Stimulated activated effector memory CD8-positive, alpha-beta T cell treated with anti-CD3 and anti-CD28 coated beads, Interleukin-12 subunit alpha, Interleukin-12 subunit beta, amount 100 ng/mL, for 72 hours (primary cell): ENCODE data around the gene CD68.

Experiments
- ATAC-seq: fragments of 150-1000 bp; cut with Tn5 transposase; 2 replicates; pipeline ENCODE4 v1.10.0; 2021
- DNase-seq, 2 donors: peaks; one replicate each; pipeline ENCODE4 v3.0.0; 2021 to 2022; ENCODE audit warnings: low spot score in 2 of 2
- H3K27ac Mint-ChIP-seq: one replicate; pipeline ENCODE4 v1.8.0; 2022; ENCODE audit warnings: mild to moderate bottlenecking, mixed read lengths
- H3K36me3 Mint-ChIP-seq: one replicate; pipeline ENCODE4 v1.8.0; 2022; ENCODE audit warnings: mild to moderate bottlenecking, mixed read lengths
- H3K4me1 Mint-ChIP-seq: one replicate; pipeline ENCODE4 v1.8.0; 2022; ENCODE audit warnings: mixed read lengths
- H3K4me3 Mint-ChIP-seq: one replicate; pipeline ENCODE4 v1.8.0; 2022; ENCODE audit warnings: mild to moderate bottlenecking, mixed read lengths
- H3K9me3 Mint-ChIP-seq: one replicate; pipeline ENCODE4 v1.8.0; 2022; ENCODE audit warnings: mixed read lengths

Gene CD68

DNA sequence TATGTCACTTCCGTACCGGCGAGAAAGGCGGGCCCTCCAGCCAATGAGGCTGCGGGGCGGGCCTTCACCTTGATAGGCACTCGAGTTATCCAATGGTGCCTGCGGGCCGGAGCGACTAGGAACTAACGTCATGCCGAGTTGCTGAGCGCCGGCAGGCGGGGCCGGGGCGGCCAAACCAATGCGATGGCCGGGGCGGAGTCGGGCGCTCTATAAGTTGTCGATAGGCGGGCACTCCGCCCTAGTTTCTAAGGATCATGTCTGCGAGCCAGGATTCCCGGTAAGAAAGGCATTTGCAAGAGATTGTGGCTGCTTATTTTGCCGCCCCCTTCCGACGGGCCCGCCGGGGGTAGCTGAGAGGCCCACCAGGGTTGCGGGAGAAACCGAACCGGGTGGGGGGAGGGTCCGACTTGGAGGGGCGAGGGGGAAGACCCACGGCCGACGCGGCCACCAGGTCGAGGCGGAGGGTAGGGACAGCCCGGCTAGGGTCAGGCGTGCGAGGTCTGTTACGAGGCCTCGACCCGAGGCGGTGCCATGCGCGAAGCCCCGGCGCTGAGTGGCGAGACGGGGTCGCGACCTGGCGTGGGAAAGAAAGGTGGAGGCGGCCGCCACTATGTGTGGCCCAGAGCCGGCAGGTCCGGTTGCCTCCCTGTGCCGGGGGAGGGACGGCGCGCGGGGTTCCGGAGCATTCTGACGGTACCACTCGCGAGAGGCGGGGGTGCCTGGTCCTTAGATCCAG is 6.7 kb upstream of the CD68 start:
- ATAC-seq, result peak; percentile 91
- peak; percentile 100 for DNase-seq
- peaks cover 66% of the 10 kb centered on the region for H3K4me1 Mint-ChIP-seq
- H3K36me3 Mint-ChIP-seq, result peaks cover 99% of the 10 kb centered on the region
- H3K4me3 Mint-ChIP-seq, result peak overlapping the region; percentile 94
- H3K27ac Mint-ChIP-seq, result peak overlapping the region; percentile 100
- H3K9me3 Mint-ChIP-seq, result no peaks in the 10 kb centered on the region

DNA sequence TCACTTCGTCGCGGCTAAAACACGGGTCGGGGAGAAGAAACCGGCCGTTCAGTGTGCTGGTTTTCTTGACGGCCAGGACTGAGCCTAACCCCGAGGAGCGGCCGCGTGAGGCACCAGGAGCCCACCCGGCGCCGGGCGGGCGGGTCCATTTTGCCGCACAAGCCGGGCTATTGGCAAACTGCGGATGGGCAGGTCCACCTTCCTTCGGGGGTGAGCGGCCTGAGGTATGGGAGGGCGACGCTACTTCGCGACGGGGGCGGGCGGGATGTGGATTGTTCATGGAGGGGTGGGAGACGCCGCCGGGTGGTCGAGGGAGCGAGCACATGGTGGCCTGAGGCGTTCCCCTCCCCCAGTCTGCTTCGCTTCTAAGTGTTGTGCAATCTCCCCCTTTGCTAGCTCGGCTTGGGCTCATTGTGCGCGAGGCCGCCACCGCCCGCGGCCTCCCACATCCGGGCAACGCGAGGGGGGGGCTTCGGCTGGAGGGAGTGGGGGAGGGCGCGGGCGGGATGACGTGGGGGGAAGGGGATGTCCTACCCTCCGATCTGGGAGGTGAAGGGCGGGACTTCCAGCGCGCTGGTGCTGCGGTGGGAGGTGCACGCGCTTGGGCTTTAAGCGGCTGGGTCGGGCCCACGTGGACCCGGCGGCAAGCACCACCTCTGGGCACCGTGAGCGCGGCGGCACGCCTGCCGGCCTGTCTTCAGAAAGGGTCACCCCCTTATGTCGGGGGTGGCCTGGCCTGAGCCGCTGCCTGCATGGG is 5.9 kb upstream of the CD68 start:
- Mint-ChIP-seq H3K27ac (peak overlapping the region; percentile 100), H3K4me3 (peak overlapping the region; percentile 94), H3K9me3 (no peaks in the 10 kb centered on the region), H3K36me3 (peaks cover 99% of the 10 kb centered on the region), H3K4me1 (peaks cover 74% of the 10 kb centered on the region)
- DNase-seq (peak; percentile 76 to 91), ATAC-seq (peak; percentile 59)

DNA sequence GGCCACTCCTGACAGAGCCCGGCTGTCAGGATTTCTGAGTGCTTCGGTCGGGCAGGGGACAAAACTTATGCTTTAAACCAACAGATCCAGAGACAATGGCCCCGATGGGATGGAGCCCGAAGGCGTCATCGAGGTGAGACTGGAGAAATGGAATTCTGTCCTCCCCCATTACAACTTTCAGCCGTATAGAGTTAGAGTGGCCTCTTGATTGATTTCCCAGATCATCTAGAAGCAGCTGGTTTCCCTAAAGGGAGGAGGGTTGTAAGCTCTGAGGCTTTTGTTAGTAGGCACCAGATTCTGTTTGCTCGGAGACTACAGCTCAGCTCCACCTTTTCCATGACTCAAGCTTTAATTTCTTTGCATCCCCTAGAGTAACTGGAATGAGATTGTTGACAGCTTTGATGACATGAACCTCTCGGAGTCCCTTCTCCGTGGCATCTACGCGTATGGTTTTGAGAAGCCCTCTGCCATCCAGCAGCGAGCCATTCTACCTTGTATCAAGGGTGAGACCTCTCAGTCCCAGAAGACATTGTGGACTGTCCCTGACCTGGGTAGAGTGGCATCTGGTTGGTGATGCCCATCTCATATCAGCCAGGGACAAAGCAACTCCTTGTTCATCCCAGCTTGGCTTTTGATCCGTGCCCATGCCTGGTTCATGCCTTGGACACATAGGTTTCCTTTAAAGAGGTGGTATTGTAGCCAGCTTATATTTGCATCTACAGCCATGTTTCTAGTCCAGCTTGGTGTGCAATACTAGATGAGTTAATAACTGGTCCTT is 5.1 kb upstream of the CD68 start:
- Mint-ChIP-seq H3K4me1 (peaks cover 82% of the 10 kb centered on the region), H3K27ac (peak overlapping the region; percentile 100), H3K36me3 (peaks cover 99% of the 10 kb centered on the region), H3K9me3 (no peaks in the 10 kb centered on the region), H3K4me3 (peak overlapping the region; percentile 94)
- DNase-seq, result no peak
- ATAC-seq, result no peak

DNA sequence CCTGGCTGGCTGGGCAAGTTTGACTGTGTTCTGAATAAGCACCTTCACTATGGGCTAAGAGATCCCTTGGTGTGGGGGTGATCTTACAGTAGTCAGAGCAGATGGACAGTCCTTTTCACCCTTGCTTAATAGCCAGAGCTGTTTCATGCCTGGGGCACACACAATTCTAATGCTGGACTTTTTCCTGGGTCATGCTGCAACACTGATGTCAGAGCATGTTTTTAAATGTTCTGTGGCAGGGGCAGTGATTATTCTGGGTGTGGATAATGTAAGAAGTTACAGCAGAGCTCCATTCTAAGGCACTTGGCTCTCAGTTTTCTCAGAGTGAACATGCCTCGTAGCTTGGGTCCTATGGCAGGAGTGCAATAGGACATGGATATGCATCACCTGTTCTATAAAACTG is 4.0 kb upstream of the CD68 start:
- ATAC-seq (no peak), DNase-seq (no peak)
- H3K27ac Mint-ChIP-seq, result peak overlapping the region; percentile 100
- H3K4me1 Mint-ChIP-seq, result peaks cover 93% of the 10 kb centered on the region
- H3K9me3 Mint-ChIP-seq, result no peaks in the 10 kb centered on the region
- H3K4me3 Mint-ChIP-seq, result peak overlapping the region; percentile 94
- H3K36me3 Mint-ChIP-seq, result peaks cover 97% of the 10 kb centered on the region

DNA sequence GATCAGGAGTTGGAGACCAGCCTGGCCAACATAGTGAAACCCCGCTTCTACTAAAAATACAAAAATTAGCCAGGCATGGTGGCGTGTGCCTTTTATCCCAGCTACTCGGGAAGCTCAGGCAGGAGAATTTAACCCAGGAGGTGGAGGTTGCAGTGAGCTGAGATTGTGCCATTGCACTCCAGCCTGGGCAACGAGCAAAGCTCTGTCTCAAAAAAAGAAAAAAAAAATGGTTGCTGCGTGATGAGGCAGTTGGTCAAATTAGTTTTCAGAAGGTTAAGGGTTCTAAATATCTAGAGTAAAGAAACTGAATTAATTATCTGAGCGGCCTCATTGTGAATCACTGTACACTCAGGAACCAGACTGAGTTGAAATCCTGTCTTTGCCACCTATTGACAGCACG is 3.5 kb upstream of the CD68 start:
- H3K36me3 Mint-ChIP-seq, result peaks cover 97% of the 10 kb centered on the region
- no peaks in the 10 kb centered on the region for H3K9me3 Mint-ChIP-seq
- H3K27ac Mint-ChIP-seq, result peak overlapping the region; percentile 100
- no peak for DNase-seq
- H3K4me1 Mint-ChIP-seq, result peaks cover 95% of the 10 kb centered on the region
- peak overlapping the region; percentile 94 for H3K4me3 Mint-ChIP-seq
- no peak for ATAC-seq

DNA sequence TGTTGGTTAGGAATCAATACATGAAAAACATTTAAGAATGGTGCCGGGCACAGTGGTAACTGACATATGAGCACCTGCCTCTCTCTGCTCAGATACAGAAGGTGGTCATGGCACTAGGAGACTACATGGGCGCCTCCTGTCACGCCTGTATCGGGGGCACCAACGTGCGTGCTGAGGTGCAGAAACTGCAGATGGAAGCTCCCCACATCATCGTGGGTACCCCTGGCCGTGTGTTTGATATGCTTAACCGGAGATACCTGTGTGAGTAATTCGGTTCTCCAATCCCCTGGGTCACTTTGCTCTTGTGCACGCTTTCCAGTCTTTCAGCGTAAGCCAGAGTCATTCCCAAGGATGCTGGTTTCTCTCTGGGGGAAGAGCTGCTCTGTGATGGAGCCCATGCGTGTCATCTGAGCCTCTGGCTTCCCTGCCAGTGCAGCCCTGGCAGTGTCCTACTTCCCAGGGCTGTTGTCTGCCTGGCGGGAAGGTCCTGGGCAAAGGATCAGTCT is 3.0 kb upstream of the CD68 start:
- Mint-ChIP-seq H3K9me3 (no peaks in the 10 kb centered on the region), H3K27ac (peak overlapping the region; percentile 100), H3K4me1 (peaks cover 95% of the 10 kb centered on the region), H3K4me3 (peak overlapping the region; percentile 94), H3K36me3 (peaks cover 97% of the 10 kb centered on the region)
- DNase-seq (peak in 1 of 2 donors; percentile 55), ATAC-seq (no peak)

DNA sequence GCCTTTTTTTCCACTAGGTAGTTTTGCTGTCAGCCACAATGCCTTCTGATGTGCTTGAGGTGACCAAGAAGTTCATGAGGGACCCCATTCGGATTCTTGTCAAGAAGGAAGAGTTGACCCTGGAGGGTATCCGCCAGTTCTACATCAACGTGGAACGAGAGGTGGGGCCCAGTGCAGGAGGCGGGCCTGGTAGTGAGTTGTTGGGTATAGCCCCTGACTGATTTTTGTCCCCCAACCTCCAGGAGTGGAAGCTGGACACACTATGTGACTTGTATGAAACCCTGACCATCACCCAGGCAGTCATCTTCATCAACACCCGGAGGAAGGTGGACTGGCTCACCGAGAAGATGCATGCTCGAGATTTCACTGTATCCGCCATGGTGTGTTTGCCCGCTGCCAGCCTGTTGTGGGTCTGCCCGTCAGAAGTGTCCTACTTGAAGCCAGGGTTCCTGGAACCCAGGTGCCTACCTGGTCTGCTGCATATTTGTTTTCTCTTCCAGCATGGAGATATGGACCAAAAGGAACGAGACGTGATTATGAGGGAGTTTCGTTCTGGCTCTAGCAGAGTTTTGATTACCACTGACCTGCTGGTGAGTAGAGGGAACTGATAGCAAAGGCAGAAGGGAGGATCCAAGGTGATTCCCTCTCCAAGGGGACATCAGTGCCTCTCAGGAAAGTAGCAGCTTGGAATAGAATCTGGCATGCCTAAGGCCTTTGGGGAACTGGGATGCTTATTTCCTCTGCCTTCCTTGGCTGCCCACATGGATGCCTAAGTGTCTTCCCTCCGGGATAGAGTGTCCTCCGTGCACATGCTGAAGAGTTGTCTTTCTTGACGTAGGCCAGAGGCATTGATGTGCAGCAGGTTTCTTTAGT is 1.9 kb upstream of the CD68 start:
- Mint-ChIP-seq H3K4me1 (peaks cover 92% of the 10 kb centered on the region), H3K4me3 (peak overlapping the region; percentile 94), H3K9me3 (no peaks in the 10 kb centered on the region), H3K27ac (peak overlapping the region; percentile 100), H3K36me3 (peaks cover 94% of the 10 kb centered on the region)
- ATAC-seq (no peak), DNase-seq (no peak)

DNA sequence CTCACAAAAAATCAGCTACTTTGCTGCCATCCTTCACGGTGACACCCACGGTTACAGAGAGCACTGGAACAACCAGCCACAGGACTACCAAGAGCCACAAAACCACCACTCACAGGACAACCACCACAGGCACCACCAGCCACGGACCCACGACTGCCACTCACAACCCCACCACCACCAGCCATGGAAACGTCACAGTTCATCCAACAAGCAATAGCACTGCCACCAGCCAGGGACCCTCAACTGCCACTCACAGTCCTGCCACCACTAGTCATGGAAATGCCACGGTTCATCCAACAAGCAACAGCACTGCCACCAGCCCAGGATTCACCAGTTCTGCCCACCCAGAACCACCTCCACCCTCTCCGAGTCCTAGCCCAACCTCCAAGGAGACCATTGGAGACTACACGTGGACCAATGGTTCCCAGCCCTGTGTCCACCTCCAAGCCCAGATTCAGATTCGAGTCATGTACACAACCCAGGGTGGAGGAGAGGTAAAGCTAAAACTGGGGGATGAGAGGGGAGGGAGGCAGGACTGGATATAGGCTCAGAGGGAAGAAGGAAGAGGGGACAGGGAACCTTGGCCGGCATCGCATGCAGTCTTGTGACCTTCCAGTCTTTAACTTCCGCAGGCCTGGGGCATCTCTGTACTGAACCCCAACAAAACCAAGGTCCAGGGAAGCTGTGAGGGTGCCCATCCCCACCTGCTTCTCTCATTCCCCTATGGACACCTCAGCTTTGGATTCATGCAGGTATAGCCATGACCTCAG is 581 bp downstream of the CD68 start:
- Mint-ChIP-seq H3K36me3 (peaks cover 90% of the 10 kb centered on the region), H3K9me3 (no peaks in the 10 kb centered on the region), H3K27ac (peak overlapping the region; percentile 97), H3K4me1 (peaks cover 85% of the 10 kb centered on the region), H3K4me3 (peak overlapping the region; percentile 93)
- DNase-seq, result no peak
- peak; percentile 2 for ATAC-seq

DNA sequence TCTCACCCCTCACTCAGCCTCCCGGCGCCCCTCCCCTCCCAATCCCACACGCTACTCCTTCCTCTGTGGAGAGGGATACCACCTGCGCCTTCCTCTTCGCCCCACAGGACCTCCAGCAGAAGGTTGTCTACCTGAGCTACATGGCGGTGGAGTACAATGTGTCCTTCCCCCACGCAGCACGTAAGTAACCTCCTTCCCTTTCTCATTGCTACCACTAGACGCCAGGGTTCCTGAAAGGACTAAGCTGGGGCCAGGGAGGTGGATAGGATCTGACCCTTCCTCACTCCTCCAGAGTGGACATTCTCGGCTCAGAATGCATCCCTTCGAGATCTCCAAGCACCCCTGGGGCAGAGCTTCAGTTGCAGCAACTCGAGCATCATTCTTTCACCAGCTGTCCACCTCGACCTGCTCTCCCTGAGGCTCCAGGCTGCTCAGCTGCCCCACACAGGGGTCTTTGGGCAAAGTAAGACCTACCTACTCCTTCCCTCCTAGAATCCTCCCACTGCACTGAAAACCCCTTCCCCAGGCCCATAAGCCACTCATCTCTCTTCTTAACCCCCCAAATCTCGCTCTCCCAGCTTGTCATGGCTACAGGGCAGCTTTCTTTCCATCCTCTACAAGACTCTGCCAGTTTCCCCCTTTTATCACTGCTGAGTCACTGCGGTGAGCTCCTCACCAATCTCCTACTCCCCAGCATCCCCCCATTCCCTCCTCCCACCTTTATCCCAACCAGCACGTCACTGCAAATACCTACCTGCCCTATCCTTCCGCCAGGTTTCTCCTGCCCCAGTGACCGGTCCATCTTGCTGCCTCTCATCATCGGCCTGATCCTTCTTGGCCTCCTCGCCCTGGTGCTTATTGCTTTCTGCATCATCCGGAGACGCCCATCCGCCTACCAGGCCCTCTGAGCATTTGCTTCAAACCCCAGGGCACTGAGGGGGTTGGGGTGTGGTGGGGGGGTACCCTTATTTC is 1.5 kb downstream of the CD68 start:
- no peak for ATAC-seq
- Mint-ChIP-seq H3K27ac (peak overlapping the region; percentile 97), H3K4me1 (peaks cover 84% of the 10 kb centered on the region), H3K4me3 (peak overlapping the region; percentile 93), H3K9me3 (no peaks in the 10 kb centered on the region), H3K36me3 (peaks cover 85% of the 10 kb centered on the region)
- DNase-seq, result peak in 1 of 2 donors; percentile 51

DNA sequence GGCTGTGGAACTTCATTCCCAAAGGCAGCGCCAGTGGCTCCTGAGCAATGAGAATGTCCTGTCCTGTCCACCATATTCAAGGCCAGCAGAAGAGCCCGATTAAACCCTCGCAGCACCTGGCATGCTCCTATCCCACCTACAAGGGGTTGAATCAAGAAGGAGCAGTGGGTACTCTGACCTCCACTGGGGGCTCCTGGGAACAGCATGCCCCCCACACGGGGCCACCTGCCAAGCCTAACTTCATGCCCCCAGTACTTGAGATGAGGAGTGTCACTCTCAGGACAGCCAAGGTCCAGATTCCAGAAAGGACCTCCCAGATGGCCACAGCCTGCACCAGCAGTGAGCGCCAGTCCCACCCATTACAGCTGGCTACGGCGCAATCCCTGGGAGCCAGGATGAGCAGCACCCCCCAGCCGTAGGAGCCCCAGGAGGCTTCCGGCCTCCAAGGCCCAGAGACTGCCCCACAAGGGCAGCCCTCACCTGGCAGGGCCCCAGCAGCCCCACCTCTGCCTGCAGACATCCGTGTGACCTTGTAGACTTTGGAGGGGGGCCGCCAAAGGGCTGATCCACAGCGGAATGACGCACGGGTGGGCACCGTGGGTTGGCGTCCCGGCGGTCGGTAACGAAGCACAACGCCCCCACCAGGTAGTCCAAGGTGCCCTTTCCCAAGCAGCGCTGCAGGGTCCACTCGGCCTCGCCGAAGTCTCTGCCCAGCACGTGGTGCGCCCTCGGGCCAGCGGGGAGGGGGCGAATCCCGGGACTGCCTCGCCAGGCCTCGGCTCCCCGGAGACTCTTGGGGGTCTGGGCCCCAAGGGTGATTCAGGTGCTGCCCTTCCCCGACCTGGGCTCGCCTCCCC is 3.2 kb downstream of the CD68 start:
- Mint-ChIP-seq H3K27ac (peak overlapping the region; percentile 97), H3K9me3 (no peaks in the 10 kb centered on the region), H3K4me3 (peak overlapping the region; percentile 93), H3K36me3 (peaks cover 79% of the 10 kb centered on the region), H3K4me1 (peaks cover 75% of the 10 kb centered on the region)
- DNase-seq (peak in 1 of 2 donors; percentile 53), ATAC-seq (no peak)

DNA sequence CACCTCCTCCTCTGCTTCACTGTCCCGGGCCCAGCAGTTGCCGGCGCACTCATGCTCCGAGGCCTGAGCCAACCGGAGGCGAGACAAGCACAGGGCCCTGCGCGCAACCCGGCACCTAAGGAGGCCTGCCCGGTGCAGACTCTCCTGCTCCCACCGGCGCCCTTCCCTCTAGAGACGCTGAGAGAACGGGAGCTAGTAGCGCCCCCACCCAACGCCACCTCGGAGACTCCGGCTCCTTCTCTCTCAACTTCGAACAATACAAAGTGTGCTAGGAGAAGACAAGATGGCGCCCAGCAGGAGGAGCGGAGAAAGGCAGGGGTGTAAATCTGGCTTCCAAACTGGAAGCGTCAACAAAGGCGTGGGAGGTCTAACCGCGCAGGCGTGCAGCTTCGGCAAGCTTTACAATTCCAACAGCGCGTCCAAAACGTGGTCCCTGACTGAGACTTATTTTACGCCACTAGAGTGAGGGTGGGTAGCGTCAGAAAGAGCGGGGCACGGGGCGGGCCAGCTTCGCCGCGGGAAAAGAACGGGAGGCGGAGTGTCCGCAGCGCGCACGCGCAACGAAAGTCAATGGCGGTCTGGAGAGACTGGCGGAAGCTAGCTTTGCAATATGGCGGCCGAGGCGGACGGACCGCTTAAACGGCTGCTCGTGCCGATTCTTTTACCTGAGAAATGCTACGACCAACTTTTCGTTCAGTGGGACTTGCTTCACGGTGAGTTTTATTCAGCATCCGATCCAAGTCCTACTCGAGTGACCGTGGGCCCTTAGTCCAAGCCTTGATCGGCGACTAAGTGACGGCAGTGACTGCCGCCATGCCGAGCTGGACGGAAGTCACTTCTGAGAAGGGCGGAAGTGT is 4.0 kb downstream of the CD68 start, which contains the start of gene MPDU1:
TSS of gene MPDU1 (plus strand) at position 600 of the 857 bp plus-strand sequence. CDS start at position 611, 11 bp downstream.
- Mint-ChIP-seq H3K36me3 (peaks cover 79% of the 10 kb centered on the region), H3K4me3 (peak within 1 kb of the TSS; percentile 93), H3K9me3 (no peaks in the 10 kb centered on the region), H3K27ac (peak within 1 kb of the TSS; percentile 97), H3K4me1 (peaks cover 66% of the 10 kb centered on the region)
- ATAC-seq (peak; percentile 84), DNase-seq (peak; percentile 87 to 97)
